Body of pancreas (tissue), 4 donors: ENCODE results near the gene DOCK4. TPM values are rescaled to one million over a fixed set of nuclear protein-coding genes. Genes with fewer than 3 reads are reported as not detected.

ENCODE experiments used
- ATAC-seq: fragments of 150-250 bp; one replicate; pipeline ENCODE4 v1.9.1; 2016
- DNase-seq, 4 donors: peaks; one replicate each; pipeline ENCODE4 v3.0.0-alpha.2; 2019
- H3K27ac ChIP-seq, 4 donors: fragments of 200-600 bp; sonication (generic); 1 replicate in 3 of 4; 2 replicates in 1 of 4; pipeline versions ENCODE4 v1.5.1 to v1.6.1; 2016 to 2019; ENCODE audit warnings: mild to moderate bottlenecking in 1 of 4, mixed read lengths in 1 of 4, moderate library complexity in 1 of 4
- H3K27me3 ChIP-seq, 2 donors: fragments of 200-600 bp; sonication (generic); one replicate each; pipeline ENCODE4 v1.6.0; 2016; ENCODE audit warnings: mild to moderate bottlenecking in 1 of 2
- H3K36me3 ChIP-seq, 2 donors: fragments of 200-600 bp; sonication (generic); replicated peaks in 1 of 2; 2 replicates each; pipeline ENCODE4 v1.5.1; 2016; ENCODE audit warnings: low read depth in 2 of 2; ENCODE audit not compliant: insufficient read depth in 1 of 2
- H3K4me1 ChIP-seq: fragments of 200-600 bp; sonication (generic); one replicate; pipeline ENCODE4 v1.6.0; 2016
- H3K4me3 ChIP-seq, 2 donors: fragments of 200-600 bp; sonication (generic); 1 replicate in 1 of 2; 2 replicates in 1 of 2; pipeline ENCODE4 v1.5.1; 2016 to 2019
- H3K9me3 ChIP-seq, 3 donors: fragments of 200-600 bp; sonication (generic); 1 replicate in 2 of 3; 2 replicates in 1 of 3; pipeline ENCODE4 v1.5.1; 2016
- CTCF ChIP-seq, 7 experiments: fragments of 450-650 bp in 4 of 7; fragments of 200-600 bp in 3 of 7; sonication (generic) in 3 of 7; IDR thresholded peaks; one replicate each; pipeline ENCODE4 v1.5.1; 2016 to 2019; ENCODE audit warnings: antibody characterized with exemption in 7 of 7
- POLR2A ChIP-seq, 3 donors: fragments of 450-650 bp; IDR thresholded peaks; one replicate each; pipeline ENCODE4 v1.6.1; 2016; ENCODE audit warnings: antibody characterized with exemption in 3 of 3, mild to moderate bottlenecking in 2 of 3
- WGBS, 2 donors: methylation state at CpG; one replicate each; pipeline ENCODE4 v1.1.5; 2017; 5-methylcytosine and 5-hydroxymethylcytosine counted together
- intact Hi-C: fragments of 100-400 bp; cut with DNase I; formaldehyde crosslinking; loops from one replicate; pipeline ENCODE4 v1.15.1; 2023
- total RNA-seq, 2 donors: library from RNA; depleted of rRNA; stranded (reverse); fragments of >200 nt; gene quantifications; one replicate each; pipeline ENCODE4 v1.1.0, GENCODE V29; 2016

The DOCK4 gene
- total RNA-seq, 2 donors from 2014 or later: 24.9 to 34.6 TPM

GRCh38 chr7:111750878-111751277 is 455.3 kb downstream of the DOCK4 start:
- 68 to 73% methylated on average over 2 of the region's 2 CpGs for WGBS, 2 donors
- DNase-seq: no peak
- intact Hi-C loops: no loop called here
- H3K27ac ChIP-seq: no peak overlapping the region
- no peaks in the 10 kb centered on the region for H3K36me3 ChIP-seq
- no peak overlapping the region for H3K4me3 ChIP-seq
- H3K4me1 ChIP-seq: peaks cover 12% of the 10 kb centered on the region
- no peaks in the 10 kb centered on the region for H3K9me3 ChIP-seq
- no peak for TF ChIP-seq POLR2A (IDR thresholded peaks at IDR 0.05)
- no peak for TF ChIP-seq CTCF (IDR thresholded peaks at IDR 0.05)
- no peak for ATAC-seq
- no peaks in the 10 kb centered on the region for H3K27me3 ChIP-seq

GRCh38 chr7:111750228-111750627 is 456.0 kb downstream of the DOCK4 start:
- intact Hi-C loops: no loop called here
- ATAC-seq: no peak
- H3K27ac ChIP-seq: no peak overlapping the region

GRCh38 chr7:111749625-111750024 is 456.6 kb downstream of the DOCK4 start:
- 88 to 93% methylated on average over 2 of the region's 2 CpGs for WGBS, 2 donors
- H3K36me3 ChIP-seq: no peaks in the 10 kb centered on the region

More at GRCh38 chr7:111750228-111750627, 456.0 kb downstream of the DOCK4 start:
- peaks cover 12% of the 10 kb centered on the region for H3K4me1 ChIP-seq
- no peaks in the 10 kb centered on the region for H3K27me3 ChIP-seq
- no peaks in the 10 kb centered on the region for H3K9me3 ChIP-seq
- no peak overlapping the region for H3K4me3 ChIP-seq
- 65 to 78% methylated on average over 4 of the region's 4 CpGs for WGBS, 2 donors
- DNase-seq: no peak
- TF ChIP-seq CTCF (IDR thresholded peaks at IDR 0.05) (no peak), POLR2A (IDR thresholded peaks at IDR 0.05) (no peak)
- H3K36me3 ChIP-seq: no peaks in the 10 kb centered on the region

GRCh38 chr7:111747718-111748117 is 458.5 kb downstream of the DOCK4 start:
- Histone ChIP-seq H3K9me3 (no peaks in the 10 kb centered on the region), H3K4me3 (no peak overlapping the region), H3K27ac (no peak overlapping the region), H3K4me1 (no peaks in the 10 kb centered on the region), H3K36me3 (no peaks in the 10 kb centered on the region), H3K27me3 (no peaks in the 10 kb centered on the region)
- TF ChIP-seq POLR2A (IDR thresholded peaks at IDR 0.05): no peak
- ATAC-seq (no peak), DNase-seq (no peak)
- intact Hi-C loops: loop anchor here (10.0 kb wide), 1 partner anchor 657 kb away; no protein-coding TSS in a partner anchor

More at GRCh38 chr7:111749625-111750024, 456.6 kb downstream of the DOCK4 start:
- Histone ChIP-seq H3K4me3 (no peak overlapping the region), H3K27me3 (no peaks in the 10 kb centered on the region), H3K9me3 (no peaks in the 10 kb centered on the region), H3K27ac (no peak overlapping the region), H3K4me1 (peaks cover 12% of the 10 kb centered on the region)
- ATAC-seq (no peak), DNase-seq (no peak)
- TF ChIP-seq POLR2A (IDR thresholded peaks at IDR 0.05) (no peak), CTCF (IDR thresholded peaks at IDR 0.05) (no peak)
- intact Hi-C loops: loop anchor here (10.0 kb wide), 1 partner anchor 655 kb away; no protein-coding TSS in a partner anchor

- Histone ChIP-seq H3K4me1 (no peaks in the 10 kb centered on the region), H3K27me3 (no peaks in the 10 kb centered on the region), H3K9me3 (no peaks in the 10 kb centered on the region), H3K4me3 (no peak overlapping the region), H3K36me3 (no peaks in the 10 kb centered on the region), H3K27ac (no peak overlapping the region)
- ATAC-seq (no peak), DNase-seq (no peak)
- intact Hi-C loops: loop anchor here (10.0 kb wide), 1 partner anchor 658 kb away; no protein-coding TSS in a partner anchor
- 71 to 72% methylated on average over 4 of the region's 4 CpGs for WGBS, 2 donors
- no peak for TF ChIP-seq CTCF (IDR thresholded peaks at IDR 0.05)
- no peak for TF ChIP-seq POLR2A (IDR thresholded peaks at IDR 0.05)
Observed at GRCh38 chr7:111746950-111747349, 459.2 kb downstream of the DOCK4 start.
